PFSK-1 (cell line): ENCODE results near the gene ZNF239.

Experiments
- FOXP2 ChIP-seq: optimal IDR thresholded peaks from 2 replicates; pipeline ENCODE3; 2011; ENCODE audit warnings: borderline replicate concordance, control low read depth, inconsistent platforms; ENCODE audit not compliant: insufficient read depth; ENCODE audit errors: extremely low read length, extremely low read depth
- POLR2AphosphoS5 ChIP-seq: IDR thresholded peaks from 2 replicates; pipeline ENCODE4 v1.6.1; 2012; ENCODE audit warnings: low read depth, mild to moderate bottlenecking, control low read depth, low read length, moderate library complexity
- SIN3A ChIP-seq: IDR thresholded peaks from 2 replicates; pipeline ENCODE4 v1.6.1; 2012; ENCODE audit warnings: mild to moderate bottlenecking, low read length, moderate library complexity, borderline replicate concordance; ENCODE audit not compliant: insufficient read depth

GRCh38 chr10:43606323-43607198 is 32.1 kb upstream of the ZNF239 start, which contains the start of gene ZNF485:
- peak; percentile 80 for TF ChIP-seq POLR2AphosphoS5
- TF ChIP-seq SIN3A = no peak
- TF ChIP-seq FOXP2 = peak; percentile 9
